GM06990 (cell line): ENCODE measurements around the gene MAPRE2.
"Not testable (repeated sequence)": the region's sequence is repeated elsewhere in the genome, so short reads cannot be mapped to it uniquely, and the experiment has no call there.

Experiments
- DNase-seq: peaks from one replicate; pipeline ENCODE4 v3.0.0-alpha.2; 2011; ENCODE audit not compliant: insufficient read length; ENCODE audit errors: extremely low read depth
- H3K27me3 ChIP-seq: replicated peaks from 2 replicates; pipeline ENCODE4 v1.6.0; 2011; ENCODE audit warnings: low read length; ENCODE audit not compliant: control insufficient read depth, insufficient read depth
- H3K36me3 ChIP-seq: 2 replicates; pipeline ENCODE4 v1.5.1; 2011; ENCODE audit warnings: low read length; ENCODE audit not compliant: control insufficient read depth, insufficient read depth
- H3K4me3 ChIP-seq: replicated peaks from 2 replicates; pipeline ENCODE4 v1.5.1; 2011; ENCODE audit warnings: low read depth, mild to moderate bottlenecking, control low read depth, low read length
- CTCF ChIP-seq: IDR thresholded peaks from 2 replicates; pipeline ENCODE4 v1.5.1; 2011; ENCODE audit warnings: low read length, control low read depth, mild to moderate bottlenecking, inconsistent platforms; ENCODE audit not compliant: insufficient read depth, poor library complexity, severe bottlenecking

MAPRE2 gene

GRCh38 chr18:35141567-35142274, 100.5 kb downstream of the MAPRE2 start:
- H3K4me3 ChIP-seq: no peak overlapping the region
- no peak for DNase-seq
- TF ChIP-seq CTCF: no peak
- no peaks in the 10 kb centered on the region for H3K36me3 ChIP-seq
- H3K27me3 ChIP-seq: no peaks in the 10 kb centered on the region

DNA sequence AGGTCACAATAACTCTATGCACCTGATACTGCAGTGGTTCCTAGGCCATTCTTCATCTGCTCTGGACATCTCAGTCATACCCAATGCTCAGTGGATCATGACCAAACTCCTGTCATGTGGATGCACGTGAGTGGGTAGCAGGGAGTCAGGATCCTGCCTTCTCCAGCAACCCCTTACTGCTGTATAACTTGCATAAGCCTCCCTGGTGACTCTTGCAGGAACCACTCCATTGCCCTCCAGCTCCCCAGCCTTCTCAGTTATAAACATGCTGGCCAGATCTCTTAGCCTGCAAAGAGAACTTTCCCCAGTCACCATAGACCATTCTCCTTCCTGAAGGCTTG, 101.0 kb downstream of the MAPRE2 start:
- no peak for DNase-seq
- Histone ChIP-seq H3K27me3 (no peaks in the 10 kb centered on the region), H3K36me3 (no peaks in the 10 kb centered on the region), H3K4me3 (no peak overlapping the region)
- TF ChIP-seq CTCF: no peak

GRCh38 chr18:35143622-35144596, 102.7 kb downstream of the MAPRE2 start:
- Histone ChIP-seq H3K27me3 (no peaks in the 10 kb centered on the region), H3K36me3 (no peaks in the 10 kb centered on the region), H3K4me3 (no peak overlapping the region)
- TF ChIP-seq CTCF: peak; percentile 57
- no peak for DNase-seq

DNA sequence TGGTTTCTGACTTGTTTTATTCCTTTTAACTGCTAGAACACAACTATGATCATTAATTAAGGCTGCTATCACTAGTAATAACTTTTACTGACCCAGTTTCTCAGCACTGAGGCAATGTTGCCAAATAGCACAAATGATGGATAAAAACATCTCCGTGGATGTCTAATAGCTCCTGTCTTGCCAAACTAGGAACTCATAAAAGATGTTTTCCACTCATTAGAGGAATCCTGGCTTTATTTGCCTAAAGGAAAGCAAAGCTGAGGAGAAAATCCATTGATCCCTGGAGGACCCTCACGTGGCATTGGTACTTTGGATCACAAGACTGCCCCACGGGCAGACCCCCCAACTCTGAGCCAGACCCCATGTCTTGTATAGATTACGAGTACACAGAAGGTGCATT, 103.5 kb downstream of the MAPRE2 start:
- no peak overlapping the region for H3K4me3 ChIP-seq
- H3K27me3 ChIP-seq: no peaks in the 10 kb centered on the region
- no peaks in the 10 kb centered on the region for H3K36me3 ChIP-seq
- no peak for DNase-seq
- no peak for TF ChIP-seq CTCF

DNA sequence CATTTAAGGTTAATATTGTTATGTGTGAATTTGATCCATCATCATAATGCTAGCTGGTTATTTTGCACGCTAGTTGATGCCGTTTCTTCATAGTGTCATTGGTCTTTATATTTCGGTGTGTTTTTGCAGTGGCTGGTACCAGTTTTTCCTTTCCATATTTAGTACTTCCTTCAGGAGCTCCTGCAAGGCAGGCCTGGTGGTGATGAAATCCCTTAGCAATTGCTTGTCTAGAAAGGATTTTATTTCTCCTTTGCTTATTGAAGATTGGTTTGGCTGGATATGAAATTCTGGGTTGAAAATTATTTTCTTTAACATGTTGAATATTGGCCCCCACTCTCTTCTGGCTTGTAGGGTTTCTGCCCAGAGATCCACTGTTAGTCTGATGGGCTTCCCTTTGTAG, 109.0 kb downstream of the MAPRE2 start:
- H3K4me3 ChIP-seq, H3K27me3 ChIP-seq, H3K36me3 ChIP-seq, DNase-seq: not testable (repeated sequence)

GRCh38 chr18:35153609-35154272, 112.5 kb downstream of the MAPRE2 start:
- Histone ChIP-seq H3K27me3 (no peaks in the 10 kb centered on the region), H3K4me3 (no peak overlapping the region), H3K36me3 (no peaks in the 10 kb centered on the region)
- DNase-seq: no peak
- TF ChIP-seq CTCF: no peak
